ENCODE results near the gene ZKSCAN1. TPM values are rescaled to one million over a fixed set of nuclear protein-coding genes. Genes with fewer than 3 reads are reported as not detected.

The ZKSCAN1 gene
- total and polyA plus RNA-seq, 2 experiments from 2014 or later: 11.8 to 19.4 TPM

DNA sequence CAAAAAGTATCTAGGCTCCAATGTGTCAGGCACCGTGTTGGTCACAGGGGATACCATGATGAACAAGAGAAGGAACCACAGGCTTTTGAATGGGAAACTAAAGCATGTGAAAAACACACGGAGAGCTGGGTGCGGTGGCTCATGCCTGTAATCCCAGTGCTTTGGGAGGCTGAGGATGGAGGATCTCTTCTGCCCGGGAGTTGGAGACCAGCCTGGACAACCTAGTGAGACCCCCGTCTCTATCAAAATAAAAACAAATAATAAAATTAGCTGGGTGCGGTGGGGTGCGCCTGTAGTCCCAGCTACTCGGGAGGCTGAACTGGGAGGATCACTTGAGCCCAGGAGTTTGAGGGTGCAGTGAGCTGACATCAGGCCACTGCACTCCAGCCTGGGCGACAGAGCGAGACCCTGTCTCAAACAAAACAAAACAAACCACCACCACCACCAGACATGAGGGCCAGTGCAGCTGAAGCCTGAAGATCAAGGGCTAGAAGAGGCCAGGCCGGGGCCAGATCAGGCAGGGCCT lies 72.8 kb downstream of the ZKSCAN1 start (continued):
- TF ChIP-seq ZNF331 (CRISPR knock-in tag; IDR thresholded peaks at IDR 0.05; ENCODE audit: low read depth): no peak
- TF ChIP-seq ETS1 (IDR thresholded peaks at IDR 0.05): no peak
- TF ChIP-seq REST (IDR thresholded peaks at IDR 0.05; ENCODE audit: unreplicated experiment): no peak
- TF ChIP-seq CREB1 (CRISPR knock-in tag; IDR thresholded peaks at IDR 0.05; ENCODE audit: low read depth): no peak

DNA sequence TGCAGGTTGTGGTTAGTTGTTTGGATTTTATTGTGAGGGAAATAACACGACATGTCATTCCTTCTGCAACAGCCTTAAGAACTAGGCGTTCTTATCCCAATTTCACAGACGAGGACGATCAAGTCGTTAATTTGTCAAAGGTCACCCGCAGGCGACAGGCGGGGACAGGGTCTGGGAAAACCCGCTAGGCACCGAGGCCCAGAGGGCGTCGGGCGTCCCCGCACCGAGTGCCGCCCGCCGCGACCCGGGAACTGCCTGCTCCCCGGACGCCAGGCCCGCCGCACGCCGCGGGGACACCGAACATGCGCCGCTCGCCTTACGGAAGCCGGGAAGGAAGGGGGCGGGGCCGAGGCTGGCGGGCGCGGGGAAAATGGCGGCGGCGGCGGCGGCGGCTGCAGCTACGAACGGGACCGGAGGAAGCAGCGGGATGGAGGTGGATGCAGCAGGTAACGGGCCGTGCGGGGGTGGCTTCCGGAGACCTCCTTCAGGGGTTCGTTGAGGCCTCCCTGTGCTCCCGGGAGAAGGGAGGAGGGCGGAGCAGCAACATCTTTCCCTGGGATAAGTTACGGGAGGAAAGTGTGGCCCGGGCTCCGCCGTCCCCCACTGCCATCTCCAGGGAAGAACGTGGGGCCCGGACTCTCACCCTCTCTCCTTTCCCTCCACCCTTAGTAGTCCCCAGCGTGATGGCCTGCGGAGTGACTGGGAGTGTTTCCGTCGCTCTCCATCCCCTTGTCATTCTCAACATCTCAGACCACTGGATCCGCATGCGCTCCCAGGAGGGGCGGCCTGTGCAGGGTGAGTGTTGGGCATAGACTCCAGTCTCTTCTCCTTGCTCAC lies 73.4 kb downstream of the ZKSCAN1 start, which contains the start of gene COPS6:
Gene COPS6, plus strand, starts transcription at position 349 of the 837 bp plus-strand sequence. Its CDS starts 22 bp downstream, at position 371.
- H4K20me1 ChIP-seq (replicated peaks; ENCODE audit: insufficient read depth): peaks cover 11% of the 10 kb centered on the region; the same call in 1 of the 2 replicates
- H3K4me3 ChIP-seq: peak within 1 kb of the TSS; percentile 82
- peaks cover 18% of the 10 kb centered on the region for H3K4me1 Mint-ChIP-seq
- peaks cover 37% of the 10 kb centered on the region for H3K36me3 Mint-ChIP-seq (ENCODE audit: low read depth)
- H2AFZ ChIP-seq: peak within 1 kb of the TSS; percentile 95; the same call in 1 of the 2 replicates
- H3K9me2 ChIP-seq (ENCODE audit: insufficient read depth): no peaks in the 10 kb centered on the region
- no peaks in the 10 kb centered on the region for H3K27me3 ChIP-seq (ENCODE audit: insufficient read depth)
- H3K4me3 Mint-ChIP-seq: peak within 1 kb of the TSS; percentile 93
- no peaks in the 10 kb centered on the region for H3K9me3 Mint-ChIP-seq
- H3K4me2 ChIP-seq: peak within 1 kb of the TSS; percentile 90
- peaks cover 34% of the 10 kb centered on the region for H3K27me3 Mint-ChIP-seq (ENCODE audit: insufficient read depth, low read depth, poor library complexity)
- peak; percentile 26 for ATAC-seq
- H3F3A ChIP-seq (replicated peaks; ENCODE audit: low read depth): peaks cover 53% of the 10 kb centered on the region
- TF ChIP-seq NANOG (IDR thresholded peaks at IDR 0.05; ENCODE audit: borderline replicate concordance): no peak
- TF ChIP-seq JUNB (IDR thresholded peaks at IDR 0.05; ENCODE audit: unreplicated experiment): no peak
- TF ChIP-seq ETS1 (IDR thresholded peaks at IDR 0.05): peak; percentile 49; the same call in 1 of the 2 replicates
- TF ChIP-seq POLR2AphosphoS5 (IDR thresholded peaks at IDR 0.05; ENCODE audit: low read depth): peak; percentile 91
- peak; percentile 26 for TF ChIP-seq REST (IDR thresholded peaks at IDR 0.05; ENCODE audit: unreplicated experiment)
- peaks cover 8% of the 10 kb centered on the region for H3K79me2 ChIP-seq (replicated peaks; ENCODE audit: insufficient read depth)
- H3K27ac ChIP-seq (ENCODE audit: low read depth): peak within 1 kb of the TSS; percentile 90
- peaks cover 17% of the 10 kb centered on the region for H3K36me3 ChIP-seq (ENCODE audit: insufficient read depth)
- peaks cover 6% of the 10 kb centered on the region for H3K4me1 ChIP-seq (ENCODE audit: insufficient read depth)
- H3K27ac Mint-ChIP-seq: peak within 1 kb of the TSS; percentile 94
- peak; percentile 86 for DNase-seq (ENCODE audit: low spot score)

Measured in GM23338 (cell line).